C4-2B (cell line): ENCODE data around the gene GPR31.
"Not testable (repeated sequence)": the region's sequence is repeated elsewhere in the genome, so short reads cannot be mapped to it uniquely, and the experiment has no call there.

Experiments used
- H3K27ac ChIP-seq: fragments of 450-650 bp; 2 replicates; pipeline ENCODE4 v1.5.1; 2017
- ZFX ChIP-seq: fragments of 450-650 bp; IDR thresholded peaks from 2 replicates; pipeline ENCODE4 v1.6.1; 2017
- TF ChIP-seq, protein P1 (sequence below): fragments of 450-650 bp; conservative IDR thresholded peaks from 2 replicates; pipeline ENCODE4 v1.5.1; 2017; ENCODE audit warnings: mild to moderate bottlenecking

GPR31 gene

DNA sequence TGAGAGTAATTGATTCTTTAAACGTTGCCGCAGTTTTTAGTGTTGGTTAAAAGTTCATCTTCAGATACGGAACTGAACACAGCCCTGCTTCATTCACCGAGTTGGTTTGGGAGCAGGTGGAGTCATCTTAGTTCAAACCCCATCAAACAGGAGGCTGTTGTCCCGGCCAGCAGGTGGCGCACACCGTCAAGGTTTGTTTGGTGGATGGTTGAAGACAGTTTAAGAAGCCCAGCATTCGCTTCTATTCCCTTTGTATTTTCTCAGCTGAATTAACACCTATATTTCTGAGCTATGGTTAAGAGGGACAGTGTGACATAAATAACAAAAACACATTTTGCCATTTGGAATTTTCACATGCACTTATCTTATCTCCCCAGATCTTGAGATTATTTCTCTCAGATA, 25.1 kb upstream of the GPR31 start:
- H3K27ac ChIP-seq: not testable (repeated sequence)
- TF ChIP-seq, protein P1, sequence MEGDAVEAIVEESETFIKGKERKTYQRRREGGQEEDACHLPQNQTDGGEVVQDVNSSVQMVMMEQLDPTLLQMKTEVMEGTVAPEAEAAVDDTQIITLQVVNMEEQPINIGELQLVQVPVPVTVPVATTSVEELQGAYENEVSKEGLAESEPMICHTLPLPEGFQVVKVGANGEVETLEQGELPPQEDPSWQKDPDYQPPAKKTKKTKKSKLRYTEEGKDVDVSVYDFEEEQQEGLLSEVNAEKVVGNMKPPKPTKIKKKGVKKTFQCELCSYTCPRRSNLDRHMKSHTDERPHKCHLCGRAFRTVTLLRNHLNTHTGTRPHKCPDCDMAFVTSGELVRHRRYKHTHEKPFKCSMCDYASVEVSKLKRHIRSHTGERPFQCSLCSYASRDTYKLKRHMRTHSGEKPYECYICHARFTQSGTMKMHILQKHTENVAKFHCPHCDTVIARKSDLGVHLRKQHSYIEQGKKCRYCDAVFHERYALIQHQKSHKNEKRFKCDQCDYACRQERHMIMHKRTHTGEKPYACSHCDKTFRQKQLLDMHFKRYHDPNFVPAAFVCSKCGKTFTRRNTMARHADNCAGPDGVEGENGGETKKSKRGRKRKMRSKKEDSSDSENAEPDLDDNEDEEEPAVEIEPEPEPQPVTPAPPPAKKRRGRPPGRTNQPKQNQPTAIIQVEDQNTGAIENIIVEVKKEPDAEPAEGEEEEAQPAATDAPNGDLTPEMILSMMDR: peak; percentile 45

DNA sequence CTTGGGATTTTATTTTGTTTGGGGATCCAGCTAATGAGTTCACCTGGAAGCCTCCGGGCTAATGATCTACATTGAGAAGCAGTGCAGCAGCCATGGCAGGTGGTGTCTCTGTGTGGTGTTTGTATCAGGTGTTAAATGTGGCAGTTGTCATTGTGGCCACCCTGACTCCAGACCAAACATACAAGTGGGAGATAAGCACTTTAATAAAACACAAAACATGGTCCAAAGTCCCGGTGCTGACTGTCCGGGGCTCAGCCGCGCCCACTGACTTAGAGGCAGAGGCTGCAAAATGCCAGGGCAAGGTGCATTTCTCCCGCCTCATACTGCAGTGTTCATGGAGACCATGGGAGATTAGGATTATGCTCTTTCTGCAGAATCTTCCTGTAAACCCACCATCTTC, 23.6 kb upstream of the GPR31 start:
- not testable (repeated sequence) for H3K27ac ChIP-seq

DNA sequence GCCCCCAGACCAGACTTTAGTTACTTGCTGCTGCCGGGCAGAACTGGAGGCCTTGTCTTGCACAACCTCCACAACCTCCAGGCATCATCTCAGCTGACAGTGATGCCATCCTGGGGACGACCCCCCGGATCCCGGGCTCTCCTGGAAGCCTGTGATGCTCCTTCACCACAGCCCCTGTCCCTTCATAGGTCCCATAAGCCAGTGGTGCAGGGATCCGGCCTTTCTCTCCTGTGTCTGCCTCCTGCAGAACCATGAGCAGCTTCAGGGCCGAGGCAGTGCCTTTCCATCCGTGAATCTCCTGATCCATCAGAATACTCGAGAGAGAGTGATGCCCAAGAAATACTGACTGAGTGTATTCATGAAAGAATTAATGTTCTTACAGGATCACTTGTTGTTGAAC, 22.3 kb upstream of the GPR31 start:
- H3K27ac ChIP-seq: not testable (repeated sequence)

DNA sequence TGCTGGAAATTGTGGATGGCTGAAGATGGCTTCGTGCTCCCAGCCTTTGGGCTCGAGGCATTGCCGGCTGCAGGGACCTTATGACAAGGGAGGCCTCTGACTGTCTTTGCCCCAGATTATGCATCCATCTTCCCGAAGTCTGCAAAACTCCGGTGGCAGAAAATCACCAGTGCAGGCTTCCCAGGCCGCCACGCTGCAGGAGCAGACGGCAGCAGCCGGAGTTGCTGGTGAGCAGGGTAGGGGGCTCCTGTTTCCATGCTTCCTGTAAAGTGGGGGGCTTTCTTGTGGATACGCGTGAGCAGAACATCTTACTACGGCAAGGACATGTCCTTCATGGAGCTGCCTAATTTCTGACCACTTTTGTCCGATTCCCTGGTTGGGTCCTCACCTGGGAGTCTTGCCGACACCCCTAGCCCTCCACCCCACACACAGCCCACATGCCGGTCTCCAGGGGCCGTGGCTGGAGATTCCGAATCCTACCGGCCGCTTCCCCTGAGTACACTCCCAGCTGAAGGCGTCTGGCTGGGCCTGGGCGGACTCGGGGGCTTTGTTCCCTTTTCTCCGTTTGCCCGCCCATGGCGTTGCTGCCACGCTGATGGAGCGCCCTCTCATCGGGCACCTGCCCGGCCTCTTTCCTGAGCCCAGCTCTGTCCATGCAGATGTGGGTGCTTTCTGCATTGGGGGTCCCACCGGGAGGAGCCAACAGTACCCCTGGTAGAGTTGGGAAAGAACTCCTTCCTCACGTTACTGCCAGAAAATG, 21.3 kb upstream of the GPR31 start:
- H3K27ac ChIP-seq: not testable (repeated sequence)

DNA sequence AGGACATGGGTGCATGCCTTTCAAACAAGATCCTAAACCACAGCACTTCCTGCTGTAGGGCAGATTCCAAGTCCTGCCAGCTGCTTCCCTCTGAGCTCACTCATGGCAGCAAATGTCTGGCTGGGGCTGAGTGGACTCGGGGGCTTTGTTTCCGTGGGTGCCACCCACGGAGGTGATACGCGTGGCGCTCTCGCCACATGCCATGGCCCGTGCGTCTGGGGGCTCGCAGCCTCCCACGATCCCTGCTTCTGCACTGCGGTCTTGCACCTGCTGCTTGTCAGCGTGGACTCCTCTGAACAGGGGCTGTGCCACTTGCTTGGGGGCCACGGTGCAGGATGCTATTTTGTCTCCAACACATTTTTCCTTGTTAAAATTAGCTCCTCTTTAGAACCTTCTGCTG, 19.5 kb upstream of the GPR31 start:
- H3K27ac ChIP-seq: not testable (repeated sequence)

DNA sequence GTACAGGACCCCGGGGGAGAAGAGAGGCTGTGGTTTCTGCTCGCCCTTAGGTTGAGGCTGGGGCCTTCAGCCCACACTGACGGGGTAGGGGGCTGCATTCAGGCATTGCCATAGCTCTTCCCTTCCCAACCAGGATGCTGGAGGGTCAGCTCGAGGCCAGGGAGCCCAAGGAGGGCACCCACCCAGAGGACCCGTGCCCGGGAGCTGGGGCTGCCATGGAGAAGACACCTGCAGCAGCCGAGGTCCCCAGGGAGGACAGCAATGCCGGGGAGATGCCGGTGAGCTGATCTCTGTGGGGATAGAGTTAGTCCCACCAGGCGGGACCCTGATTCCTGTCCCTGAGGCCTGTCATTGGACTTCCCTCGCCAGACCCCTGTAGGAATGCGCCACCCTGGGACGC, 14.2 kb upstream of the GPR31 start:
- not testable (repeated sequence) for H3K27ac ChIP-seq

DNA sequence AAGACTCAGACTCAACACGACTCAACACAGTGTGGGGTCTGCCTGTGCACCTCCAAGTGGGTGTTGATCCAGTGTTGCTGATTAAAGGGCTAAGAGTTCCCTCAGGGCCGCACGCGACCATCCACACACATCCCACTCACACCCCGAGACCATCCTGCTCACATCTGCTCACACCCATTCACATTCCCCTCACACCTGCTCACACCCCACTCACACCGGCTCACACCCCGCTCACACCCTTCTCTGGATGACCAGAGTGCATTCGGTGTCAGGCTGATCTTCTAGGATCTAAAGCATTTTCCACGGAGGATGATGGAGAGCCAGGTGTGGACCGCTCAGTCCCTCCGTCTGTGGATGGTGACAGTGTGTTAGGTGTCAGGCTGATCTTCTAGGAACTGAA, 13.5 kb upstream of the GPR31 start:
- H3K27ac ChIP-seq: not testable (repeated sequence)

DNA sequence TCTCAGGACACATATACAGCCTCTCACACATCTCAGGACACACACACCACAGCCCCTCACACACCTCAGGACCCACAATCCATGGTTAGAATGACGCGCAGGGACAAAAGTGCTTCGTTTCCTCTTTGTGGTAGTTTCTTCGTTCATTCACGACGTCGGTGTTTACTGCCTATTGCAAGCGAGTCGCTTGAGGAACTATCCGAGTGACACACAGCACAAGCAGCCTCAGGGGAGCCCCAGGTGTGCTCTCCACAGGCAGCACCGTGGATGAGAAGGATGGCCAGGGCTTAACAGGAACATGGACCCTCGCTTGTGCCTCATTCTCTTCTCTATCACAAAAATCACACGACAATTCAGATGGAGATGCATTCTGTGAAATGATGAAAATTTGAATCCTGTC, 12.1 kb upstream of the GPR31 start:
- not testable (repeated sequence) for H3K27ac ChIP-seq

DNA sequence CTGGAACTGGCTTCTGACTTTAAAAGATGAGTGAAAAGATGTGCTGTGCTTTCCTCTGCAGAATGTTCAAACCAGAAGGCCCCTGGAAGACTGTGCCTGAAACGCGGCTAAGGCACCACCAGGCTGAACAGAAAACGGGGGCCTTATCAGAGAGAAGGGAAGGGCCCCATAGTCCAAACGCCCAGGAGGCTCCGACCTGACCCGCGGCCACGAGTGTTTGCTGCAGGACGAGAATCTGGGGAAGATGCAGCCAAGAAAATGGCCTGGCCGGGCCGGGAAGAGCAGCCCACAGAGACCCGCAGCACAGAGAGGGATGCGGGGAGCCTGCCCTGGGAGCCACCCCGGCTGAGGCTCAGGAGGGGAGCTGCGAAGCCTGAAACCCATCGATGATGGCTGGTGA, 10.5 kb upstream of the GPR31 start:
- not testable (repeated sequence) for H3K27ac ChIP-seq

DNA sequence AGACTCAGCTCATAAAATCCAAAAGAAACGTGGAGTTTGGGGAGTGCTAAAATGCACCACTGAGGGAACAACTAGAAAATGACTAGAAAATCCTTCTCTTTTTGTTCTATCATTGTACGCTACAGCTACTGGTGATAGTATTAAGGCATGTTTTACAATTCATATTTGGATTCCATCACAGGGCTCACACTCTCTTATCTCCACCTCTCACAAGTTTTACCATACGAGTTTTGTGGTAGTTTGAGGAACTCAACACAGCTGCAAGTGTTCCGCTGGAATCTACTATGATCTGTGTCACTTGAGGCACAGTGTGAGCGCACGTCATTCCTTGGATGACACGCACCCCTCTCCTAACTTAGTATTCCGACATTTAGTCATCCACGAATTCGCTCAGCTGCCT, 9.9 kb upstream of the GPR31 start:
- H3K27ac ChIP-seq: not testable (repeated sequence)

DNA sequence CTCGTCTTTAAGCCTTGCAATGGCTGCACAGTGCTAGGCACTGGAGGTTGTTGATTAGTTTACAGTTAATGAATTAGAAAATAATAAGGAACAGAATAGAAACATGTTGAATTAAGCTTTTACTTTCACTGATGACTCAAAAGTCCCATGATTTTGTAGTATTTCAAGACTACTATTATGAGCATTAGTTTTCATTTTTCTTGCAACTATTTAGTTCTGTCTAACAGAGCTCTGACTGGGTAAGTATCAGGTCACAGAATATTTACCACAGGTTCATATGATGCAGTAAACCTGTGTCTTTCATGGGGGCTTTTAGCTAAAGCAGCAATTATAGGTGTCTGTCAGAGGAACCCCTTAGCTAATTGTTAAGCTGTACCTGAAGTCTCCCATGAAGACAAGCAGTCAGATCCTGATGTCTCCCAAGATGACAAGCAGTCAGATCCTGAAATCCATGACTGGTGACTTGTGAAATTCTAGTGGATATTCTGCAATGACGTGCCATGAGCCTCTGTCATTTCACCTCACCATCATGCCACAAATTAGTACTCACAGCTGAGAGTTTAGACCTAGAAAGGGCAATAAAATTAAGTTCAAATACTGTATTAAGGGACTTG, 8.2 kb upstream of the GPR31 start:
- TF ChIP-seq, protein P1: no peak
- TF ChIP-seq ZFX: no peak
- H3K27ac ChIP-seq: no peak overlapping the region

DNA sequence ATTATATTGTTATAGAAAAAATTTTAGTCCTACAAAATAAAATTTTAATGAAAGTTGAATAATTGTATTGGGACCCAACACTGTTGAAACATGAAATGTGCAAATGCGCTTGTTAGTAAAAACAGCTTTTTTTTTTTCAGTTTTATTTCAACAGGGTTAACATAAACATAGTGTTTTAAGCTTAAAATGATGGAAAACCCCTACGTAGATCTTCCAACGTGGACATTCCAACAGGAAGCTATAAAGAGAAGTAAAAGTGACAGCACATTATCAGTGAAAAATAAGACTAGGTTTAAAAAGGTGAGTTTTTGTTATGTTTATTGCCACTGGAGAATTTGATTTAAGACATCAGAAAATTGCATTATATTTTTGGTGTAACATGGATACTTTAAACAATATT, 6.5 kb upstream of the GPR31 start:
- H3K27ac ChIP-seq: no peak overlapping the region
- TF ChIP-seq ZFX: no peak
- TF ChIP-seq, protein P1: no peak

DNA sequence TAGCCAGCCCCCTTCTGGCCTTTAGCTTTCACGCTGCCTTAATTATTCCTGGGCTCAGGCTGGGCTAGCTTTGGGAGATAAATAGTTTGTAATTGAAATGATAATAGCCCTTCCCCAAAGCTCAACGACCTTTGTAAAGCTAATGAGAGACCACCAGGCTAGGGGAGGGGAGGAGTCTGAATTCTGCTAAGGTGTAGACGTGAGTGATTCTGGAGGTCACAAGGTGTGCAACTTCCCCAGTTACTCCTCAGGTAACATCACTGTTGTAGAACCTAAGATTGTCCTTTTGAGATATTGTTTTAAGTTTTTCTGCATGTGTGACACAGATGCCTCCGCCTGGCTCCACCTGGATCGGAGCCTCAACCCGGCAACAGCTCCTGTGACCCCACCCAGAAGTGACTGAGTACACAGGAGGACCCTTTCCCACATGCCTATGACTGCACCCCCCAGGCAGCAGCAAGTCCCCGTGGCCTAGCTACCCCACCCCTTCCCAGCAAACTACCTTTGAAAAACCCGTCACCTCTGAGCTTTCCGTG, 5.8 kb upstream of the GPR31 start:
- TF ChIP-seq ZFX: no peak
- TF ChIP-seq, protein P1: no peak
- no peak overlapping the region for H3K27ac ChIP-seq
